Measurements from ENCODE around the gene ATXN1.

Gene ATXN1

DNA sequence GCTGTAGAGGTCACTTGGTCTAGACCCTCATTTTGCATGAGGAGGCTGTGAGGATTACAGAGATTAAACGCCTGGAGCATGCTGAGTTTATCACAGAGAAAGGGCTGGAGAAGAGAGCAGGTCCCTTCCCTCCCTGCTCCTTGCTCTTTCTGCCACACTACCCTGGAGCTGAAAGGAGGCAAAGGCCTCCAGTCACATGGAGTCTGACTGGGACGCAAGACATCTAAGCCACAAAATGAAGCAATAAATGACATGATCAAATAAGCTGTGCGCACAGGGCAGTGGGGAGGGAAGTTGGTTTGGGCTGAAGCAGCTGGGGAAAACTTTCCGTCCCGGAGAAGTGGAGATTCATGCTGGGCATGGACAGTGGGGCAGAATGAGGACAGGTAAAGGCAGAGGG lies 33.3 kb downstream of the ATXN1 start:
- no peak overlapping the region for H3K4me3 ChIP-seq (ENCODE audit: low read depth, low read length)
- no peak for TF ChIP-seq CTCF (IDR thresholded peaks at IDR 0.05; ENCODE audit: low read depth, low read length)

DNA sequence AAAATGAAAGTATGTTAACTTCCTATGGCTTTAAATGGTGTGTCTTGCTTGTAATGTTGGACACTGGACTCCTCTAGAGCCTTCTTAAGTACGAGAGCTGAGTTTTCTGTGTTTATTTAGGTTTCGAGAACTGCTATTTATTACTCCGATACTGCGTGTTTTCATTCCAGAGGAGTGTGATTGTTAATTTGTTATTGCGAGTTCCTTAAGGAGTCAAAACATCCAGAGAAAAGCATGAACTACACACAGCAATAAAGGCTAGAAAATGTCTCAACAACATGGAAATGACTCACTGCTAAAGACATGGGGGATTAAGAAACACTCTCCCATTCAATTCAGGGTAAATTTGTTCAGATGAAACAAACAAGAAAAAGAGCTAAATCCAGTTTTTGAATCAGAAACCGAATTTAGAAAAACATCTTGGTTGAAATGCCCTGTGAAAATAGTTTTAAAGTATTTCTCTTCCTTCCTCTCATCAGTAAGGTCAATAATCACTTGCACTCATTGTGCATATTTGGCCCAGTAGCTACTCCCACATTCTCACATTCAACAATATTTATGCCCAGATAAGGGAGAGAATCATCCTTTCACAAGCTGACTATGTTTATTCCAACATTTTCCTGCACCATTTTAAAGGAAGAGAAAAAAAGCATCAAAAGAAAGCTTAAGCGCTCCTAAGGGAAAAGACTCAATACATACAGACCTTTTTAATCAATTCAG lies 36.0 kb downstream of the ATXN1 start:
- H3K4me3 ChIP-seq (ENCODE audit: low read depth, low read length): peak overlapping the region; percentile 43
- no peak for TF ChIP-seq CTCF (IDR thresholded peaks at IDR 0.05; ENCODE audit: low read depth, low read length)

DNA sequence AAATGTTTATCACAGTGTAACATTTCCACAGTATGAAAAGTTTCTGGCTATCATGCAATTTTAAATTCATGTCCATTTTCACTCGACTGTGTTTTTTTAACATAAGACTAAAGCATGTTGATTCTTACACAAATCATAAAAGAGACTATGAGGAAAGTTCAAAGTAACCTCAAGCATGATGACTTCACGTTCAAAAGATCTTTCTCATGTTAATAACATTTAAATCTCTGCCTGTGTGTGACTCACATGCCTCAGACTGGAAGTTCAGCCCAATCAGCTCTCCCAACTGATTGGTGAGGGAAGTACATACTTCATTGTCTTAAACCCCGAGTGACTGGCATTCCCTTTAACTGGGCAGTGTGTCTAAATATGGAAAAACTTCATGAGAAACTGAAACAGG lies 37.4 kb downstream of the ATXN1 start:
- TF ChIP-seq CTCF (IDR thresholded peaks at IDR 0.05; ENCODE audit: low read depth, low read length): no peak
- no peak overlapping the region for H3K4me3 ChIP-seq (ENCODE audit: low read depth, low read length)

DNA sequence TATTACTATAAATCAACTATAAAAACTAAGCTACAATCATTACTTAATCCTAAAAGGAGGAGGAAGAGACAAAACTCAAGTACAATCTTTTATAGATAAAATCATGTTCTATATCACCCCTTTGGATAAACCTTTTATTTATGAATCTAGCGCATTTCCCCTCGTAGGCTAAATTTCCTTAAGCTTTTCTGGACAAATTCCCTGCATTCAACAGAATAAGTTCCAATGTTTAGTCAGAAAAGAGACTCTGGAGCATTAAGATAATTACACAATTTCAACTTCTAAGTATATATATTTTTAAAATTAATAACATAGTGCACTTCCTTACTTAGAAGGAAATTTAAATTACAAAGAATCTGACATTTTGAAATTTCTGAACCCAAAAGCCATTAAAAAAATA lies 37.9 kb downstream of the ATXN1 start:
- H3K4me3 ChIP-seq (ENCODE audit: low read depth, low read length): no peak overlapping the region
- no peak for TF ChIP-seq CTCF (IDR thresholded peaks at IDR 0.05; ENCODE audit: low read depth, low read length)

- TF ChIP-seq CTCF (IDR thresholded peaks at IDR 0.05; ENCODE audit: low read depth, low read length): no peak
- H3K4me3 ChIP-seq (ENCODE audit: low read depth, low read length): no peak overlapping the region
Measured at GRCh38 chr6:16722630-16723029, 38.6 kb downstream of the ATXN1 start.

GRCh38 chr6:16721977-16722376 lies 39.3 kb downstream of the ATXN1 start:
- no peak for TF ChIP-seq CTCF (IDR thresholded peaks at IDR 0.05; ENCODE audit: low read depth, low read length)
- H3K4me3 ChIP-seq (ENCODE audit: low read depth, low read length): no peak overlapping the region

- TF ChIP-seq CTCF (IDR thresholded peaks at IDR 0.05; ENCODE audit: low read depth, low read length): no peak
Measured at GRCh38 chr6:16720861-16721260, 40.4 kb downstream of the ATXN1 start.

More at GRCh38 chr6:16720861-16721260, 40.4 kb downstream of the ATXN1 start:
- no peak overlapping the region for H3K4me3 ChIP-seq (ENCODE audit: low read depth, low read length)
